ENCODE measurements around the gene RHBDD2.

DNA sequence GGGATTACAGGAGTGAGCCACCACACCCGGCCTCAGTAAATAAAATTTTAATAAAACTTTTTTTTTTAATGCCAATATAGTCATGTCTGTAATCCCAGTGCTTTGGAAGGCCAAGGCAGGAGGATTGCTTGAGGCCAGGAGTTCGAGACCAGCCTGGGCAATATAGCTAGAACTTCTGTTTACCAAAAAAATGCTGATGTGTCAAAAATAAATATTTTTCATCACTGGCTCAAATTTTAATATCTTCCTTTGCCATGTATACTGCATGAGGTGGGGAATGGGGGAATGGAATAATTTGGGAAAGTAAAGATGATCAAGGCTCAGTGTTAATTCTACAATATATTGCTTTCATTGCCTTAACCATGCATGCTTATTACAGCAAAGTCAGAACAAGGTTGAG, 10.7 kb upstream of the RHBDD2 start:
- no peak for TF ChIP-seq RAD21 (IDR thresholded peaks at IDR 0.05; ENCODE audit: low read depth)
- TF ChIP-seq, protein P1, sequence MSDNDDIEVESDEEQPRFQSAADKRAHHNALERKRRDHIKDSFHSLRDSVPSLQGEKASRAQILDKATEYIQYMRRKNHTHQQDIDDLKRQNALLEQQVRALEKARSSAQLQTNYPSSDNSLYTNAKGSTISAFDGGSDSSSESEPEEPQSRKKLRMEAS (IDR thresholded peaks at IDR 0.05): no peak
- no peak for TF ChIP-seq NFIC (IDR thresholded peaks at IDR 0.05)
- no peak for TF ChIP-seq TAF1 (IDR thresholded peaks at IDR 0.05; ENCODE audit: low read depth)
- TF ChIP-seq CEBPB (IDR thresholded peaks at IDR 0.05): no peak
- no peak for TF ChIP-seq EP300 (IDR thresholded peaks at IDR 0.05; ENCODE audit: borderline replicate concordance)
